Renal cortex interstitium (tissue), 11 donors: Measurements from ENCODE around the gene MEF2A. TPM values are rescaled to one million over a fixed set of nuclear protein-coding genes. Genes with fewer than 3 reads are reported as not detected.
"Not testable (repeated sequence)": the region's sequence is repeated elsewhere in the genome, so short reads cannot be mapped to it uniquely, and the experiment has no call there.

Source experiments
- DNase-seq, 11 donors: peaks; one replicate each; pipeline ENCODE4 v3.0.0-alpha.2; 2013; ENCODE audit warnings: low read depth in 9 of 11, low spot score in 4 of 11; ENCODE audit errors: extremely low read depth in 1 of 11
- polyA plus RNA-seq, 3 donors: library from polyadenylated mRNA; unstranded; fragments of 120-200 nt; gene quantifications; one replicate each; pipeline ENCODE4 v1.2.1, GENCODE V29; 2013; ENCODE audit not compliant: insufficient read length in 3 of 3

The MEF2A gene
- polyA plus RNA-seq, 3 donors = 47.4 to 57.6 (median 56.4) TPM

DNA sequence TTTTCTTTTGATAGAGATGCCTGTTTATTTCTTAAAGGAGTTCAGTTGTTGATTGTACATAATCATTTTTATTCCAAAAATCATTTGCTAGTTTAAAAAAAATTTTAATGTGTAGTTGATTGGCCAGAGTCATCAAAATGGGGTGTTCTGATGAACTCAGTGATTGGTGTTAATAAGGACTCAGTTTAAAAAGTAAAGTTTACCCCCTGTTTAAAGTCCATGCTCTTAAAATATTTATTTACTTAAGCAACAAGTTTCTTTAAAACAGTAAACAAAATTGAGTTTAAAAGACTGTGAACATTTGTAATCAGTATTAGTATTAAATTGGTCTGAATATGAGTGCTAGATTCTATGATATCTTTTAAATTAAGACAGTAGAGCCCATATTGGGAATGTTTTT lies 56.0 kb downstream of the MEF2A start:
- DNase-seq = no peak

- no peak for DNase-seq
Measured at GRCh38 chr15:99628374-99629001, 62.7 kb downstream of the MEF2A start.

- no peak for DNase-seq
Measured at GRCh38 chr15:99630607-99631131, 64.9 kb downstream of the MEF2A start.

- DNase-seq = no peak
Measured at GRCh38 chr15:99631255-99631654, 65.5 kb downstream of the MEF2A start.

- no peak for DNase-seq
Measured at GRCh38 chr15:99632521-99632920, 66.7 kb downstream of the MEF2A start.

DNA sequence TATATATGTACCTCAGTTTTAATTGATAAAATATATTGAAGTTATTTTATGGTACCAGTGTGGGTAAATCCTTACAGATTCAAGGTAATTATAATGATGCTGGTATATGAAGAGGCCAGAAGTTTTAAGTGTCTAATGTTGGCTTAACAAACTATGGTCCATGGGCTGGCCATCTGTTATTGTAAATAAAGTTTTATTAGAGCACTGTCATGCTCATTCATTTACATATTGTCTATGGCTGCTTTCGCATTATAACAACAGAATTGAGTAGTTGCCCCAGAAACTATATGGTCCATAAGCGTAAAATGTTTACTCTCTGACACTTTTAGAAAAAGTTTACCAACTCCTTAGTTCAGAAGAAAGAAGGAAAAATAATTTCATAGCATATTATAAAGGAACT lies 67.9 kb downstream of the MEF2A start:
- no peak for DNase-seq

GRCh38 chr15:99634576-99634975 lies 68.8 kb downstream of the MEF2A start:
- DNase-seq = no peak

GRCh38 chr15:99635145-99635544 lies 69.4 kb downstream of the MEF2A start:
- DNase-seq = no peak

DNA sequence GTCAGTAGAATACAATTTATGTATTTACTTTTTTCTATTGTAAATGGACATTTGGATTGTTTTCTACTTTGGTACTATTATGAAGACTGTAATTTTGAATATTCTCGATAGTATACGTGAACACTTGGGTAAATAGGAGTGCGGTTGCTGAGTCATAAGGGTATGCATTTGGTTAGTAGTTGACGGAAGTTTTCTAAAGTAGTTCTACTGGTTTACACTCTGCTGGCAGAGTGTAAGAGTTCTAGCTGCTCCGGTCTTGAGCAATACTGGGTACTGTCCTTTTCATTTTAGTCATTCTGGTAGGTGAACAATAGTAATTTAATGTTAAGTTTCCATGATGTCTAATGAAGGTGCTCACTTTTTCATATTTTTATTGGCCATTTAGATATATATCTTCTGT lies 70.0 kb downstream of the MEF2A start:
- no peak for DNase-seq

- no peak for DNase-seq
Measured at GRCh38 chr15:99644913-99645542, 79.2 kb downstream of the MEF2A start.

DNA sequence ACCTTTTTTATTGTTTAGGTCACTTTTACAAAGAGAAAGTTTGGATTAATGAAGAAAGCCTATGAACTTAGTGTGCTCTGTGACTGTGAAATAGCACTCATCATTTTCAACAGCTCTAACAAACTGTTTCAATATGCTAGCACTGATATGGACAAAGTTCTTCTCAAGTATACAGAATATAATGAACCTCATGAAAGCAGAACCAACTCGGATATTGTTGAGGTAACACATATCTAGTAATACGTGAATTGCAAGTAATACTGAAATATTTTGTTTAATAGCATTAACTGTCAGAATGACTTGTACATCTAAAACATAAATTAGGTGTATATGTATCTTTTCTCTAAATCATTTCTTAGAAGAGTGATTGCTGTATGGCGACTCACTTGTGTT lies 79.8 kb downstream of the MEF2A start:
- DNase-seq = no peak

DNA sequence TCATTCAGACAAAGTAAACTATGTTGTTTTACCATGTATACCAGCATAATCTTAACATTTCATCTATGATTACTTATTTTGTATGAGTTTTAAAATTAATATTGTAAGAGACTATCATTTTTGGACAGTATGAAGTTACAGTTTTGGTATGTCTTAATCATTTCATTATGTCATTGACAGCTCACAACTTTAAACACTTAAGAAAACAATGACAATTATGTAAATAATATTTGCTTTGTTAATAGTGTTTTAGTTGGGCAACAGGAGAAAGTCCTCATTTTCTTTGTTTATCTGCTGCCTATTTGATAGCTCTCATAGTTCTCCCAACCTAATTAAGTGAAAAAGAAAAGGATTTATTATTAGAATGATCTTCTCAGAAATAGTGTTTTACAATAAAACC lies 80.2 kb downstream of the MEF2A start:
- no peak for DNase-seq

GRCh38 chr15:99651023-99651807 lies 85.4 kb downstream of the MEF2A start:
- no peak for DNase-seq

GRCh38 chr15:99656205-99656604 lies 90.4 kb downstream of the MEF2A start:
- DNase-seq = no peak

DNA sequence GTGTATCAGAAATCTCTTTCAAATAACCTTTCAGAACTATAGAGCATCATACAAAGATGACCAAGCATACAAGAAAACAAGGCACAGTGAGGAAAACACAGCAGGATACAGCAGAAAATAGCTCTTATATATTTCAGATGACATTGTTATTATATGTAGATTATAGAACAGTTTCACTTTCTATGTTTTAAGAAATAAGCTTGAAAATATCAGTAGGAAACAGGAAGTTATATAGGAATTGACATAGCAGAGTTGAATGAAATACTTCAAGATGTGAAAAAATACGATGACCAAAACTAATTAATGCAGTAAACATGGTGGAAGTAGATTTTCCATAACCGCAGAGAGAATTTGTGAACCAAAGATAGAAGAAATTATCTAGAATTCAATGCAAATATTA lies 92.2 kb downstream of the MEF2A start:
- no peak for DNase-seq

DNA sequence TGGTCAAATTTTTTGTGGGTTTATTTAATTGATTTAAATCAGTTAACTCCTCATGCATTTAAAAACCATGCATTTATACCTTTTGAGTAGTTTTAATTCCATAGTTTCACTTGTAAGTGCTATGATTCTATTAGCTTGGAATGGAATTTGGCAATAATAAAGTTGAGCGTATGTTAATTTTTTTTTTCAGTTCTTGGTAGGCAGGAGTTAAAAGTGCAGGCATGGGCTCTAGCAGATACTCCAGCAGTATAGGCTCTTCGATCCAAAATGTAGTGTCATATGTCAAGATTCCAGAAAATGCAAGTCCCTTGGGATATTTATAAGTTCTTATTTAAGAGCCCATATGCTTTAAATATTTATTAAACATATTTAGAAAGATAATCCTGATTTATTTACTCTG lies 97.1 kb downstream of the MEF2A start:
- DNase-seq = no peak

DNA sequence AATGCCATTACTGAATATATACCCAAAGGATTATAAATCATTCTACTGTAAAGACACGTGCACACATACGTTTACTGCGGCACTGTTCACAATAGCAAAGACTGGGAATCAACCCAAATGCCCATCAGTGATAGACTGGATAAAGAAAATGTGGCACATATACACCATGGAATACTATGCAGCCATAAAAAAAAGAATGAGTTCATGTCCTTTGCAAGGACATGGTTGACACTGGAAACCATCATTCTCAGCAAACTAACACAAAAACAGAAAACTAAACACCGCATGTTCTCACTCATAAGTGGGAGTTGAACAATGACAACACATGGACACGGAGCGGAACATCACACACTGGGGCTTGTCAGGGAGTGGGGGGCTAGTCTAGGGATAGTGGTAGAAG lies 100.3 kb downstream of the MEF2A start:
- not testable (repeated sequence) for DNase-seq

GRCh38 chr15:99668533-99669182 lies 102.9 kb downstream of the MEF2A start:
- DNase-seq = no peak

DNA sequence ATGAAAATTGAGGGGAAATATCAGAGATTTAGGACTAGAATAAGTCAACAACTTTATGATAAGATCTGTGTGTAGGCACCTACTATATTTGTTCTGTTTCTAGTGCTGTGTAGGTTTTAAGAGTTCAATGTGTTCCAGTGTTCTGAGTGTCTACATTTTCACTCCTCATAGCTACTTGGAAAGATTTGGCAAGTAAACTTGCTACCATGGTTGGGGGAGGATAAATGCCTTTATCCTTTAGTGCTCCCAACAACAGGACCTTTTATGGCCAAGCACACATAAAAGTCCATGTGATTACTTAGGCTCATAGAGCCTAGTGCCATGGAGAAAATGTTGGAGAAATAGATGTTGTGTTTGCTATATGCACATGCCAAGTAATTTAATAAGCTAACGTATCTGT lies 103.5 kb downstream of the MEF2A start:
- no peak for DNase-seq
